HG02970 (cell line): Measurements from ENCODE around the gene GHDC.
"Not testable (repeated sequence)": the region's sequence is repeated elsewhere in the genome, so short reads cannot be mapped to it uniquely, and the experiment has no call there.

ENCODE experiments used
- ATAC-seq: cut with Tn5 transposase; IDR thresholded peaks from one replicate; pipeline ENCODE4 v1.9.1; 2021; ENCODE audit warnings: mild to moderate bottlenecking, moderate library complexity, moderate number of reproducible peaks; ENCODE audit not compliant: unreplicated experiment, low FRiP score

Gene GHDC

GRCh38 chr17:42203354-42203753, 9.1 kb upstream of the GHDC start:
- no peak for ATAC-seq

- ATAC-seq, result no peak
Measured at GRCh38 chr17:42202696-42203095, 8.4 kb upstream of the GHDC start.

- ATAC-seq, result no peak
Measured at GRCh38 chr17:42202159-42202558, 7.9 kb upstream of the GHDC start.

GRCh38 chr17:42201458-42201772, 7.1 kb upstream of the GHDC start:
- no peak for ATAC-seq

- ATAC-seq, result no peak
Measured at GRCh38 chr17:42200706-42201457, 6.6 kb upstream of the GHDC start.

GRCh38 chr17:42199416-42200011, 5.2 kb upstream of the GHDC start:
- ATAC-seq, result no peak

GRCh38 chr17:42198897-42199296, 4.6 kb upstream of the GHDC start:
- ATAC-seq, result no peak

GRCh38 chr17:42197564-42198156, 3.4 kb upstream of the GHDC start:
- ATAC-seq, result no peak

- ATAC-seq, result no peak
Measured at GRCh38 chr17:42193216-42193968, 902 bp downstream of the GHDC start.

GRCh38 chr17:42192189-42193126, 1.8 kb downstream of the GHDC start:
- no peak for ATAC-seq

- ATAC-seq, result no peak
Measured at GRCh38 chr17:42191275-42191608, 3.1 kb downstream of the GHDC start.

GRCh38 chr17:42190491-42191274, 3.6 kb downstream of the GHDC start:
- ATAC-seq, result no peak

GRCh38 chr17:42189651-42189965, 4.7 kb downstream of the GHDC start:
- ATAC-seq, result no peak

- no peak for ATAC-seq
Measured at GRCh38 chr17:42188749-42189650, 5.3 kb downstream of the GHDC start.

GRCh38 chr17:42187833-42188232, 6.5 kb downstream of the GHDC start:
- no peak for ATAC-seq

- ATAC-seq, result not testable (repeated sequence)
Measured at GRCh38 chr17:42186191-42186590, 8.1 kb downstream of the GHDC start.

GRCh38 chr17:42185621-42185930, 8.7 kb downstream of the GHDC start:
- ATAC-seq, result no peak

GRCh38 chr17:42184713-42185620, 9.3 kb downstream of the GHDC start, which contains the start of gene HCRT:
Gene HCRT (minus strand): TSS chr17:42185452. CDS start chr17:42185365, 87 bp downstream.
- ATAC-seq, result no peak
